Measurements from ENCODE around the gene RALBP1.

GRCh38 chr18:9562584-9562983 lies 87.3 kb downstream of the RALBP1 start:
- TF ChIP-seq POLR2A (IDR thresholded peaks at IDR 0.05; ENCODE audit: low read depth, low read length) (no peak), POLR2AphosphoS5 (IDR thresholded peaks at IDR 0.05; ENCODE audit: low read depth, low read length) (no peak), TAF1 (IDR thresholded peaks at IDR 0.05; ENCODE audit: low read depth, low read length) (no peak)

Measured in GM12891 (cell line).